ENCODE measurements around the gene NNT.

The NNT gene

DNA sequence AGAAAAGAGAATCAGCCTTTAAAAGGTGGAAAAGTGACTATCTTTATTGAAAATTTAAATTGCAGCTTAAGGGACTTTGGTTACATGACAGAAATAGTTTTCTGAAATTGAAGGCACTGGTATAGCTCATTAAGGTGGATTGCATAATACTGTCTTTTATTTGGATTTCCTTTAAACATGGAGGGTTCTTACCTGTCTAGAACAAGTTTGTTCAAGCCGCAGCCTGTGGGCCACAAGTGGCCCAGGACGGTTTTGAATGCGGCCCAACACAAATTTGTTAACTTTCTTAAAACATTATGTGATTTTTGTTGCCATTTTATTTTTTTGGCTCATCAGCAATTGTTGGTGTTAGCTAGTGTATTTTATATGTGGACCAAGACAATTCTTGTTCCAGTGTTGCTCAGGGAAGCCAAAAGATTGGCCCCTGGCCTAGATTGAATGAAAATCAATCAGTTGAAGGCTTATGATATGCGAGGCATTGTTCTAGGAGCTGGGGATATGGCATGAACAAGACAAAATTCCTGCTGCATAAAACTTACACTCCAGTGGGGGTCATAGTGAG is 18.0 kb downstream of the NNT start:
- TF ChIP-seq ZNF70 (CRISPR knock-in tag; IDR thresholded peaks at IDR 0.05), result no peak
- ATAC-seq, result no peak

DNA sequence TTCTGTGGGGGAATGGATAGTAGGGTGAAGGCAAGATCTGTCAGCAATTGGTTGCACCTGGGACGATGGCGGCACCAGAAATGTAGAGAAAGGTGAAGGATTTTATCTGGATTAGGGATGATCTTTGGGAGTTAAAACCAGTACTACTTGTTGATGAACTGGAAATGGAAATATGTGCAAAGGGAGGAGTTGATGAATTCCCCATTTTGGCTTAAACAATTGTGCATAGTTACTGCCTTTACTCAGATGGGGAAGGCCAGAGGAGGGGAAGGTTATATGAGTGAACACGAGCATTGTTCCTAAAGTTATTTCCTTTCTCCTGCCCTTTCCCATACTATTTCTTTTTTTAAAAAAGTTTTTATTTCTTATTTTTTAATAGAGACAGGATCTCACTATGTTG is 19.1 kb downstream of the NNT start:
- TF ChIP-seq ZFP30 (CRISPR knock-in tag; IDR thresholded peaks at IDR 0.05) (no peak), PPARA (CRISPR knock-in tag; IDR thresholded peaks at IDR 0.05; ENCODE audit: borderline replicate concordance) (no peak), ARNTL (CRISPR knock-in tag; IDR thresholded peaks at IDR 0.05; ENCODE audit: borderline replicate concordance, low read depth) (no peak), ISL1 (CRISPR knock-in tag; IDR thresholded peaks at IDR 0.05) (no peak), RARB (CRISPR knock-in tag; IDR thresholded peaks at IDR 0.05) (no peak), ZNF565 (CRISPR knock-in tag; conservative IDR thresholded peaks at IDR 0.05; ENCODE audit: low read depth) (no peak), ZFP3 (CRISPR knock-in tag; IDR thresholded peaks at IDR 0.05) (no peak), TOX (CRISPR knock-in tag; IDR thresholded peaks at IDR 0.05; ENCODE audit: borderline replicate concordance) (no peak), GLIS3 (CRISPR knock-in tag; IDR thresholded peaks at IDR 0.05) (no peak), ZNF8 (CRISPR knock-in tag; IDR thresholded peaks at IDR 0.05) (no peak)
- TF ChIP-seq, protein P1, sequence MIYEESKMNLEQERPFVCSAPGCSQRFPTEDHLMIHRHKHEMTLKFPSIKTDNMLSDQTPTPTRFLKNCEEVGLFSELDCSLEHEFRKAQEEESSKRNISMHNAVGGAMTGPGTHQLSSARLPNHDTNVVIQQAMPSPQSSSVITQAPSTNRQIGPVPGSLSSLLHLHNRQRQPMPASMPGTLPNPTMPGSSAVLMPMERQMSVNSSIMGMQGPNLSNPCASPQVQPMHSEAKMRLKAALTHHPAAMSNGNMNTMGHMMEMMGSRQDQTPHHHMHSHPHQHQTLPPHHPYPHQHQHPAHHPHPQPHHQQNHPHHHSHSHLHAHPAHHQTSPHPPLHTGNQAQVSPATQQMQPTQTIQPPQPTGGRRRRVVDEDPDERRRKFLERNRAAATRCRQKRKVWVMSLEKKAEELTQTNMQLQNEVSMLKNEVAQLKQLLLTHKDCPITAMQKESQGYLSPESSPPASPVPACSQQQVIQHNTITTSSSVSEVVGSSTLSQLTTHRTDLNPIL (CRISPR knock-in tag; IDR thresholded peaks at IDR 0.05; ENCODE audit: low read depth), result no peak
- TF ChIP-seq, protein P2, sequence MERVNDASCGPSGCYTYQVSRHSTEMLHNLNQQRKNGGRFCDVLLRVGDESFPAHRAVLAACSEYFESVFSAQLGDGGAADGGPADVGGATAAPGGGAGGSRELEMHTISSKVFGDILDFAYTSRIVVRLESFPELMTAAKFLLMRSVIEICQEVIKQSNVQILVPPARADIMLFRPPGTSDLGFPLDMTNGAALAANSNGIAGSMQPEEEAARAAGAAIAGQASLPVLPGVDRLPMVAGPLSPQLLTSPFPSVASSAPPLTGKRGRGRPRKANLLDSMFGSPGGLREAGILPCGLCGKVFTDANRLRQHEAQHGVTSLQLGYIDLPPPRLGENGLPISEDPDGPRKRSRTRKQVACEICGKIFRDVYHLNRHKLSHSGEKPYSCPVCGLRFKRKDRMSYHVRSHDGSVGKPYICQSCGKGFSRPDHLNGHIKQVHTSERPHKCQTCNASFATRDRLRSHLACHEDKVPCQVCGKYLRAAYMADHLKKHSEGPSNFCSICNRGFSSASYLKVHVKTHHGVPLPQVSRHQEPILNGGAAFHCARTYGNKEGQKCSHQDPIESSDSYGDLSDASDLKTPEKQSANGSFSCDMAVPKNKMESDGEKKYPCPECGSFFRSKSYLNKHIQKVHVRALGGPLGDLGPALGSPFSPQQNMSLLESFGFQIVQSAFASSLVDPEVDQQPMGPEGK (CRISPR knock-in tag; IDR thresholded peaks at IDR 0.05; ENCODE audit: borderline replicate concordance), result no peak
- ATAC-seq, result no peak

DNA sequence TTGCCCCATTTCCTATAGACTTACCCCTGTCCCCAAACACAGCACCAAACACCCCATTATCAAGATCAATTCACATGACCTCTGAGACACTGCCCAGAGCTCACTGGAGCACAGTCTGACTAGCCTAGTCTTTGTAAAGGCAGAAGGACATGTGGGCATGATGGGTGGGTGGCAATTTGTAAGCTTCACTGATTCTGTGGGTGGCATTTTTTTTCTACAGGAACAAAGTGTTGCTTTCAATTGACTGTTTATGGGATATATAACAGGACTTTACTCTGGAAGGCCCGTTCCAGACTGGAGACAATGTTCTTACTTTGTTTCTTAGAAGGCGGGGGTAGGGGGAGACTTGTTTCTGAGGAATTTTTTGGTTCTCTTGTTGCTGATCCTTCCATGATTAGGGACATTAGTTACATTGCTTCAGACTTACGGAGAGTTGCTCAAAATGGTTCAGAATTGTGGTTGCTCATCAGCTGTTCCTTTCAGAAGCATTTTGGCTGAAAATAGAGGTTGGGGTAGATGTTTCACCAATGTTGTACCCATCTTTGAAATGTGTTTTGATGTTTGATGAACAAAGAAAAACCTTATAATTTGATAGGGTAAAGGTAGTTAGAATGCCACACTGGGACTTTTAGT is 20.2 kb downstream of the NNT start:
- TF ChIP-seq, protein P3, sequence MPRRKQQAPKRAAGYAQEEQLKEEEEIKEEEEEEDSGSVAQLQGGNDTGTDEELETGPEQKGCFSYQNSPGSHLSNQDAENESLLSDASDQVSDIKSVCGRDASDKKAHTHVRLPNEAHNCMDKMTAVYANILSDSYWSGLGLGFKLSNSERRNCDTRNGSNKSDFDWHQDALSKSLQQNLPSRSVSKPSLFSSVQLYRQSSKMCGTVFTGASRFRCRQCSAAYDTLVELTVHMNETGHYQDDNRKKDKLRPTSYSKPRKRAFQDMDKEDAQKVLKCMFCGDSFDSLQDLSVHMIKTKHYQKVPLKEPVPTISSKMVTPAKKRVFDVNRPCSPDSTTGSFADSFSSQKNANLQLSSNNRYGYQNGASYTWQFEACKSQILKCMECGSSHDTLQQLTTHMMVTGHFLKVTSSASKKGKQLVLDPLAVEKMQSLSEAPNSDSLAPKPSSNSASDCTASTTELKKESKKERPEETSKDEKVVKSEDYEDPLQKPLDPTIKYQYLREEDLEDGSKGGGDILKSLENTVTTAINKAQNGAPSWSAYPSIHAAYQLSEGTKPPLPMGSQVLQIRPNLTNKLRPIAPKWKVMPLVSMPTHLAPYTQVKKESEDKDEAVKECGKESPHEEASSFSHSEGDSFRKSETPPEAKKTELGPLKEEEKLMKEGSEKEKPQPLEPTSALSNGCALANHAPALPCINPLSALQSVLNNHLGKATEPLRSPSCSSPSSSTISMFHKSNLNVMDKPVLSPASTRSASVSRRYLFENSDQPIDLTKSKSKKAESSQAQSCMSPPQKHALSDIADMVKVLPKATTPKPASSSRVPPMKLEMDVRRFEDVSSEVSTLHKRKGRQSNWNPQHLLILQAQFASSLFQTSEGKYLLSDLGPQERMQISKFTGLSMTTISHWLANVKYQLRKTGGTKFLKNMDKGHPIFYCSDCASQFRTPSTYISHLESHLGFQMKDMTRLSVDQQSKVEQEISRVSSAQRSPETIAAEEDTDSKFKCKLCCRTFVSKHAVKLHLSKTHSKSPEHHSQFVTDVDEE (CRISPR knock-in tag; IDR thresholded peaks at IDR 0.05), result no peak
- TF ChIP-seq, protein P1 (CRISPR knock-in tag; IDR thresholded peaks at IDR 0.05; ENCODE audit: low read depth), result no peak
- TF ChIP-seq, protein P2 (CRISPR knock-in tag; IDR thresholded peaks at IDR 0.05; ENCODE audit: borderline replicate concordance), result no peak
- TF ChIP-seq TOX (CRISPR knock-in tag; IDR thresholded peaks at IDR 0.05; ENCODE audit: borderline replicate concordance) (no peak), RARB (CRISPR knock-in tag; IDR thresholded peaks at IDR 0.05) (no peak), SNAI2 (CRISPR knock-in tag; IDR thresholded peaks at IDR 0.05) (no peak), ESRRG (CRISPR knock-in tag; IDR thresholded peaks at IDR 0.05) (no peak), TCF4 (CRISPR knock-in tag; IDR thresholded peaks at IDR 0.05; ENCODE audit: borderline replicate concordance) (no peak), ZNF8 (CRISPR knock-in tag; IDR thresholded peaks at IDR 0.05) (no peak), ISL1 (CRISPR knock-in tag; IDR thresholded peaks at IDR 0.05) (no peak)
- TF ChIP-seq, protein P4, sequence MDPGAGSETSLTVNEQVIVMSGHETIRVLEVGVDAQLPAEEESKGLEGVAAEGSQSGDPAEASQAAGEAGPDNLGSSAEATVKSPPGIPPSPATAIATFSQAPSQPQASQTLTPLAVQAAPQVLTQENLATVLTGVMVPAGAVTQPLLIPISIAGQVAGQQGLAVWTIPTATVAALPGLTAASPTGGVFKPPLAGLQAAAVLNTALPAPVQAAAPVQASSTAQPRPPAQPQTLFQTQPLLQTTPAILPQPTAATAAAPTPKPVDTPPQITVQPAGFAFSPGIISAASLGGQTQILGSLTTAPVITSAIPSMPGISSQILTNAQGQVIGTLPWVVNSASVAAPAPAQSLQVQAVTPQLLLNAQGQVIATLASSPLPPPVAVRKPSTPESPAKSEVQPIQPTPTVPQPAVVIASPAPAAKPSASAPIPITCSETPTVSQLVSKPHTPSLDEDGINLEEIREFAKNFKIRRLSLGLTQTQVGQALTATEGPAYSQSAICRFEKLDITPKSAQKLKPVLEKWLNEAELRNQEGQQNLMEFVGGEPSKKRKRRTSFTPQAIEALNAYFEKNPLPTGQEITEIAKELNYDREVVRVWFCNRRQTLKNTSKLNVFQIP (CRISPR knock-in tag; IDR thresholded peaks at IDR 0.05; ENCODE audit: borderline replicate concordance, low read depth), result no peak
- ATAC-seq, result no peak
